IMR-90 (cell line): ENCODE measurements around the gene NTPCR. TPM values are rescaled to one million over a fixed set of nuclear protein-coding genes. Genes with fewer than 3 reads are reported as not detected.

ENCODE experiments used
- ATAC-seq: fragments of 200-7000 bp; cut with Tn5 transposase; 2 replicates; pipeline ENCODE4 v1.9.1; 2020; ENCODE audit warnings: low read depth, mild to moderate bottlenecking, moderate library complexity
- BruUV-seq: library from RNA; stranded (reverse); fragments of 400-500 nt; replicated peaks from 2 replicates; lab custom pipeline; 2021; lab: Mats Ljungman, UMichigan
- CTCF ChIA-PET: fragments of 300-600 bp; formaldehyde crosslinking; extraction: SDS; loops from one replicate; lab custom pipeline; 2021; ENCODE audit warnings: antibody characterized with exemption; lab: Yijun Ruan, JAX
- POLR2A ChIA-PET: fragments of 300-600 bp; sonication (Branson Sonifier 250); formaldehyde crosslinking; loops from one replicate; lab custom pipeline; 2022; ENCODE audit warnings: antibody characterized with exemption; ENCODE audit not compliant: unreplicated experiment; lab: Charles Lee
- DNase-seq: peaks from one replicate; pipeline ENCODE4 v3.0.0; 2013
- H2AFZ ChIP-seq: replicated peaks from 2 replicates; pipeline ENCODE3; 2013; ENCODE audit warnings: low read length, mild to moderate bottlenecking; ENCODE audit not compliant: poor library complexity
- H2AK5ac ChIP-seq: 2 replicates; pipeline ENCODE4 v1.6.1; 2013; ENCODE audit warnings: low read depth, low read length, inconsistent platforms
- H2AK9ac ChIP-seq: replicated peaks from 2 replicates; pipeline ENCODE3; 2013; ENCODE audit warnings: mild to moderate bottlenecking, low read depth, low read length, moderate library complexity; ENCODE audit not compliant: poor library complexity
- H2BK120ac ChIP-seq: 2 replicates; pipeline ENCODE4 v1.6.1; 2013; ENCODE audit warnings: low read depth, low read length, inconsistent platforms
- H2BK15ac ChIP-seq: 3 replicates; pipeline ENCODE4 v1.6.1; 2013; ENCODE audit warnings: low read depth, low read length, inconsistent platforms
- H2BK20ac ChIP-seq: 2 replicates; pipeline ENCODE4 v1.6.1; 2013; ENCODE audit warnings: low read depth, mild to moderate bottlenecking, inconsistent platforms, low read length, moderate library complexity
- H2BK5ac ChIP-seq: 2 replicates; pipeline ENCODE4 v1.6.1; 2013; ENCODE audit warnings: mild to moderate bottlenecking, low read depth, low read length, inconsistent platforms; ENCODE audit not compliant: poor library complexity, severe bottlenecking
- H3K14ac ChIP-seq: replicated peaks from 2 replicates; pipeline ENCODE4 v1.6.1; 2013; ENCODE audit warnings: low read depth, low read length, inconsistent platforms
- H3K18ac ChIP-seq: 2 replicates; pipeline ENCODE4 v1.6.1; 2013; ENCODE audit warnings: low read depth, low read length, control low read depth
- H3K23ac ChIP-seq: 2 replicates; pipeline ENCODE4 v1.6.1; 2013; ENCODE audit warnings: low read depth, low read length, inconsistent platforms
- H3K27ac ChIP-seq: 2 replicates; pipeline ENCODE4 v1.5.1; 2013; ENCODE audit warnings: mild to moderate bottlenecking, control low read depth, low read length; ENCODE audit not compliant: insufficient read depth
- H3K27me3 ChIP-seq: 2 replicates; pipeline ENCODE4 v1.6.1; 2013; ENCODE audit warnings: low read length; ENCODE audit not compliant: control insufficient read depth, insufficient read depth
- H3K36me3 ChIP-seq: 2 replicates; pipeline ENCODE4 v1.6.1; 2013; ENCODE audit warnings: low read length, mixed read lengths; ENCODE audit not compliant: control insufficient read depth, insufficient read depth
- H3K4ac ChIP-seq: 2 replicates; pipeline ENCODE4 v1.6.1; 2013; ENCODE audit warnings: low read depth, low read length, inconsistent platforms
- H3K4me1 ChIP-seq: 2 replicates; pipeline ENCODE4 v1.6.1; 2013; ENCODE audit warnings: low read length, mixed read lengths; ENCODE audit not compliant: control insufficient read depth, insufficient read depth
- H3K4me2 ChIP-seq: 2 replicates; pipeline ENCODE4 v1.6.1; 2013; ENCODE audit warnings: low read depth, mild to moderate bottlenecking, control low read depth, low read length, moderate library complexity
- H3K4me3 ChIP-seq: 2 replicates; pipeline ENCODE4 v1.5.1; 2013; ENCODE audit warnings: low read depth, mild to moderate bottlenecking, control low read depth, low read length, moderate library complexity; ENCODE audit not compliant: insufficient read depth
- H3K56ac ChIP-seq: 2 replicates; pipeline ENCODE4 v1.6.1; 2013; ENCODE audit warnings: low read length, inconsistent platforms; ENCODE audit not compliant: insufficient read depth; ENCODE audit errors: extremely low read depth
- H3K79me1 ChIP-seq, 2 experiments: 2 replicates each; pipeline ENCODE4 v1.6.1; 2013; ENCODE audit warnings: low read length in 2 of 2, inconsistent platforms in 1 of 2, low read depth in 1 of 2
- H3K9ac ChIP-seq: 2 replicates; pipeline ENCODE4 v1.6.1; 2013; ENCODE audit warnings: low read depth, low read length, control low read depth
- H3K9me1 ChIP-seq: 2 replicates; pipeline ENCODE4 v1.6.1; 2013; ENCODE audit warnings: low read length, inconsistent platforms; ENCODE audit not compliant: insufficient read depth
- H3K9me3 ChIP-seq: 2 replicates; pipeline ENCODE4 v1.6.1; 2013; ENCODE audit warnings: low read length; ENCODE audit not compliant: control insufficient read depth, insufficient read depth
- H4K20me1 ChIP-seq: 2 replicates; pipeline ENCODE4 v1.6.1; 2013; ENCODE audit warnings: low read length, inconsistent platforms; ENCODE audit not compliant: insufficient read depth
- H4K5ac ChIP-seq: 2 replicates; pipeline ENCODE4 v1.6.1; 2013; ENCODE audit warnings: mild to moderate bottlenecking, low read depth, low read length, control low read depth
- H4K8ac ChIP-seq, 2 experiments: 2 replicates each; pipeline ENCODE4 v1.6.1; 2013; ENCODE audit warnings: low read depth in 2 of 2, low read length in 2 of 2, control low read depth in 1 of 2, inconsistent platforms in 1 of 2
- H4K91ac ChIP-seq: 2 replicates; pipeline ENCODE4 v1.6.1; 2013; ENCODE audit warnings: low read depth, low read length, inconsistent platforms; ENCODE audit not compliant: insufficient read depth
- CEBPB ChIP-seq: IDR thresholded peaks from 2 replicates; pipeline ENCODE4 v1.6.1; 2012; ENCODE audit warnings: low read depth, low read length, improper control_type of control experiment
- CHD1 ChIP-seq: IDR thresholded peaks from 2 replicates; pipeline ENCODE4 v1.6.1; 2012; ENCODE audit warnings: low read depth, low read length, improper control_type of control experiment
- ELK1 ChIP-seq: fragments of 150-350 bp; IDR thresholded peaks from 2 replicates; pipeline ENCODE4 v1.6.1; 2016; ENCODE audit warnings: low read depth, mild to moderate bottlenecking, low read length, moderate library complexity, borderline replicate concordance
- FOS ChIP-seq: fragments of 150-350 bp; IDR thresholded peaks from 2 replicates; pipeline ENCODE4 v1.6.1; 2016; ENCODE audit warnings: low read depth, low read length
- MAZ ChIP-seq: IDR thresholded peaks from 2 replicates; pipeline ENCODE4 v1.6.1; 2012; ENCODE audit warnings: low read depth, mild to moderate bottlenecking, low read length, improper control_type of control experiment, moderate library complexity, borderline replicate concordance
- MXI1 ChIP-seq: IDR thresholded peaks from 2 replicates; pipeline ENCODE4 v1.6.1; 2012; ENCODE audit warnings: low read depth, mild to moderate bottlenecking, low read length, moderate library complexity, borderline replicate concordance
- NFE2L2 ChIP-seq: fragments of 150-350 bp; IDR thresholded peaks from 2 replicates; pipeline ENCODE4 v1.6.1; 2016; ENCODE audit warnings: low read depth, mild to moderate bottlenecking, low read length
- RAD21 ChIP-seq: IDR thresholded peaks from 2 replicates; pipeline ENCODE4 v1.6.1; 2012; ENCODE audit warnings: low read length, improper control_type of control experiment
- RCOR1 ChIP-seq: IDR thresholded peaks from 2 replicates; pipeline ENCODE4 v1.6.1; 2012; ENCODE audit warnings: mild to moderate bottlenecking, low read length, improper control_type of control experiment; ENCODE audit not compliant: insufficient replicate concordance
- SMC3 ChIP-seq: fragments of 150-350 bp; IDR thresholded peaks from 2 replicates; pipeline ENCODE4 v1.6.1; 2016; ENCODE audit warnings: low read depth, mild to moderate bottlenecking, antibody characterized with exemption, low read length, moderate library complexity
- USF2 ChIP-seq: fragments of 150-350 bp; IDR thresholded peaks from 2 replicates; pipeline ENCODE4 v1.6.1; 2017; ENCODE audit warnings: mild to moderate bottlenecking, antibody characterized with exemption, low read length, low read depth
- WGBS, 2 experiments: methylation state at CpG; one replicate each; pipeline versions ENCODE4 v1.1.5 to v1.1.7; 2013; ENCODE audit warnings: missing lambda C conversion rate in 2 of 2; ENCODE audit not compliant: insufficient read length in 1 of 2; ENCODE audit errors: extremely low coverage in 2 of 2; 5-methylcytosine and 5-hydroxymethylcytosine counted together
- dilution Hi-C: fragments of 300-500 bp; cut with HindIII; formaldehyde crosslinking; loops from one replicate; pipeline ENCODE4 v1.14.3; 2018; ENCODE audit warnings: low sequenced_read_pairs; ENCODE audit not compliant: unreplicated experiment
- in situ Hi-C: fragments of 300-500 bp; cut with MboI; formaldehyde crosslinking; loops from 3 replicates; pipeline ENCODE4 v1.14.3; 2019; ENCODE audit warnings: low sequenced_read_pairs, inconsistent platforms, mixed read lengths
- intact Hi-C: fragments of 100-400 bp; cut with micrococcal nuclease; formaldehyde crosslinking; loops from 2 replicates; pipeline ENCODE4 v1.10.0; 2022
- polyA plus RNA-seq, 3 experiments: library from polyadenylated mRNA; depleted of rRNA; stranded (reverse); fragments of >200 nt; gene quantifications; 2 replicates each; pipeline ENCODE4 v1.2.3, GENCODE V29; 2012; ENCODE audit warnings: low replicate concordance in 1 of 3
- total RNA-seq: library from RNA; depleted of rRNA; stranded (reverse); fragments of >200 nt; gene quantifications from 2 replicates; pipeline ENCODE4 v1.2.3, GENCODE V29; 2012

The NTPCR gene
- total and polyA plus RNA-seq, 2 of the 4 experiments (the other 2 are of a cell fraction) = 13.3 to 16.5 TPM

- intact Hi-C loops (no loop called here), in situ Hi-C loops (no loop called here), dilution Hi-C loops (no loop called here)
- Histone ChIP-seq H4K91ac (no peak overlapping the region), H3K4ac (no peak overlapping the region), H2AFZ (no peak overlapping the region), H4K8ac (no peak overlapping the region), H4K5ac (no peak overlapping the region), H3K27me3 (no peaks in the 10 kb centered on the region), H2BK5ac (no peak overlapping the region), H2BK120ac (no peak overlapping the region), H4K20me1 (no peaks in the 10 kb centered on the region), H2BK20ac (no peak overlapping the region), H2AK5ac (no peak overlapping the region), H3K9me1 (peaks cover 11% of the 10 kb centered on the region; the same call in 1 of the 2 replicates), H3K79me1 (no peaks in the 10 kb centered on the region), H3K9me3 (peaks cover 4% of the 10 kb centered on the region; the same call in 1 of the 2 replicates), H3K4me2 (no peak overlapping the region), H2AK9ac (no peak overlapping the region), H3K18ac (no peak overlapping the region), H2BK15ac (no peak overlapping the region), H3K4me3 (no peak overlapping the region), H3K36me3 (peaks cover 32% of the 10 kb centered on the region), H3K23ac (no peak overlapping the region), H3K4me1 (peaks cover 22% of the 10 kb centered on the region), H3K9ac (no peak overlapping the region), H3K27ac (no peak overlapping the region), H3K14ac (no peak overlapping the region), H3K56ac (no peak overlapping the region)
- no peak for ATAC-seq
- no TSS peak for BruUV-seq
- no peak for TF ChIP-seq FOS
- TF ChIP-seq RCOR1 = no peak
- TF ChIP-seq NFE2L2 = no peak
- TF ChIP-seq CHD1 = no peak
- no peak for TF ChIP-seq SMC3
- no peak for TF ChIP-seq ELK1
- no peak for TF ChIP-seq MAZ
- no peak for TF ChIP-seq RAD21
- no peak for TF ChIP-seq CEBPB
- no peak for TF ChIP-seq MXI1
- no peak for TF ChIP-seq USF2
- ChIA-PET CTCF (no interaction called here), POLR2A (no interaction called here)
- no peak for DNase-seq
- no CpG with 5 or more reads among the region's 2 CpGs for WGBS, 2 experiments
These were observed 23.5 kb downstream of the NTPCR start for GRCh38 chr1:232973652-232974611.
